ENCODE results near the gene SLC23A3.

Gene SLC23A3

GRCh38 chr2:219176818-219177551 lies 7.2 kb upstream of the SLC23A3 start, which contains the start of gene CNPPD1:
Gene CNPPD1 (minus strand): TSS chr2:219176925. CDS start chr2:219176828, 97 bp downstream.
- H3K4me3 ChIP-seq (ENCODE audit: low read length): peak within 1 kb of the TSS; percentile 91
- TF ChIP-seq CTCF (IDR thresholded peaks at IDR 0.05; ENCODE audit: insufficient read depth, low read depth, low read length, missing control alignments): no peak
- DNase-seq (ENCODE audit: low read depth): peak; percentile 87

- DNase-seq (ENCODE audit: low read depth): peak; percentile 36
- peak overlapping the region; percentile 91 for H3K4me3 ChIP-seq (ENCODE audit: low read length)
- peak; percentile 5 for TF ChIP-seq CTCF (IDR thresholded peaks at IDR 0.05; ENCODE audit: insufficient read depth, low read depth, low read length, missing control alignments)
Observed at GRCh38 chr2:219175928-219176817, 6.3 kb upstream of the SLC23A3 start.

- peak overlapping the region; percentile 91 for H3K4me3 ChIP-seq (ENCODE audit: low read length)
- no peak for TF ChIP-seq CTCF (IDR thresholded peaks at IDR 0.05; ENCODE audit: insufficient read depth, low read depth, low read length, missing control alignments)
- DNase-seq (ENCODE audit: low read depth): no peak
Observed at GRCh38 chr2:219175486-219175885, 5.7 kb upstream of the SLC23A3 start.

GRCh38 chr2:219174801-219175200 lies 5.0 kb upstream of the SLC23A3 start:
- no peak for DNase-seq (ENCODE audit: low read depth)
- no peak overlapping the region for H3K4me3 ChIP-seq (ENCODE audit: low read length)
- TF ChIP-seq CTCF (IDR thresholded peaks at IDR 0.05; ENCODE audit: insufficient read depth, low read depth, low read length, missing control alignments): no peak

GRCh38 chr2:219174146-219174545 lies 4.3 kb upstream of the SLC23A3 start:
- no peak for TF ChIP-seq CTCF (IDR thresholded peaks at IDR 0.05; ENCODE audit: insufficient read depth, low read depth, low read length, missing control alignments)
- no peak overlapping the region for H3K4me3 ChIP-seq (ENCODE audit: low read length)
- DNase-seq (ENCODE audit: low read depth): no peak

- no peak overlapping the region for H3K4me3 ChIP-seq (ENCODE audit: low read length)
- no peak for TF ChIP-seq CTCF (IDR thresholded peaks at IDR 0.05; ENCODE audit: insufficient read depth, low read depth, low read length, missing control alignments)
- DNase-seq (ENCODE audit: low read depth): no peak
Observed at GRCh38 chr2:219173176-219173575, 3.3 kb upstream of the SLC23A3 start.
